HCT116 (cell line): ENCODE results near the gene ZFAND6. TPM values are rescaled to one million over a fixed set of nuclear protein-coding genes. Genes with fewer than 3 reads are reported as not detected.

Source experiments
- ATAC-seq: fragments of 200-7000 bp; cut with Tn5 transposase; 2 replicates; pipeline ENCODE4 v1.9.1; 2020; ENCODE audit warnings: mild to moderate bottlenecking, moderate library complexity
- BruUV-seq: library from RNA; stranded (reverse); fragments of 400-500 nt; replicated peaks from 2 replicates; lab custom pipeline; 2021; lab: Mats Ljungman, UMichigan
- CTCF ChIA-PET: fragments of 300-600 bp; sonication (Branson Sonifier 250); formaldehyde crosslinking; loops from one replicate; lab custom pipeline; 2021; ENCODE audit warnings: antibody characterized with exemption; lab: Charles Lee
- POLR2A ChIA-PET: fragments of 300-600, 350-600 bp; sonication (Branson Sonifier 250); formaldehyde crosslinking; loops from one replicate; lab custom pipeline; 2021; ENCODE audit warnings: antibody characterized with exemption; lab: Charles Lee
- RAD21 ChIA-PET, 2 experiments: fragments of 300-600 bp; sonication (Branson Sonifier 250); formaldehyde crosslinking; loops; one replicate each; lab custom pipeline; 2023; ENCODE audit warnings: low total read pairs in 2 of 2; ENCODE audit not compliant: uncharacterized antibody in 2 of 2, unreplicated experiment in 2 of 2, low non-redundant PET in 1 of 2; lab: Charles Lee
- DNase-seq: peaks from one replicate; pipeline ENCODE4 v3.0.0-alpha.2; 2010; ENCODE audit warnings: low read depth, low spot score
- H2AFZ ChIP-seq: fragments of 200-600 bp; shearing (Covaris generic), sonication (generic); 2 replicates; pipeline ENCODE4 v1.6.1; 2017; ENCODE audit warnings: low read depth, mixed run types, mixed read lengths, antibody characterized with exemption, low read length; ENCODE audit not compliant: poor library complexity, severe bottlenecking
- H3K27ac ChIP-seq: 2 replicates; pipeline ENCODE4 v1.5.1; 2012; ENCODE audit warnings: low read depth, low read length
- H3K27me3 ChIP-seq: fragments of 200-600 bp; sonication (generic); 2 replicates; pipeline ENCODE4 v1.6.1; 2016; ENCODE audit warnings: mixed run types, low read length, mixed read lengths; ENCODE audit not compliant: insufficient read depth
- H3K36me3 ChIP-seq, 2 experiments: fragments of 200-500 bp in 1 of 2; fragments of 200-600 bp in 1 of 2; sonication (Bioruptor generic) in 1 of 2; sonication (generic) in 1 of 2; 2 replicates each; pipeline versions ENCODE4 v1.5.1 to v1.6.1; 2014 to 2016; ENCODE audit warnings: low read length in 2 of 2, inconsistent platforms in 1 of 2, mixed read lengths in 1 of 2, mixed run types in 1 of 2; ENCODE audit not compliant: insufficient read depth in 2 of 2, control insufficient read depth in 1 of 2
- H3K4me1 ChIP-seq, 2 experiments: fragments of 200-600 bp in 1 of 2; sonication (generic) in 1 of 2; 2 replicates each; pipeline versions ENCODE4 v1.5.1 to v1.6.1; 2012 to 2017; ENCODE audit warnings: low read length in 2 of 2, inconsistent platforms in 1 of 2, mild to moderate bottlenecking in 1 of 2, mixed read lengths in 1 of 2, mixed run types in 1 of 2, moderate library complexity in 1 of 2; ENCODE audit not compliant: insufficient read depth in 2 of 2, control insufficient read depth in 1 of 2
- H3K4me2 ChIP-seq: fragments of 200-600 bp; sonication (generic); 2 replicates; pipeline ENCODE4 v1.6.1; 2017; ENCODE audit warnings: mixed run types, low read length, mixed read lengths
- H3K4me3 ChIP-seq, 2 experiments: fragments of 200-600 bp in 1 of 2; sonication (generic) in 1 of 2; replicated peaks in 1 of 2; 2 replicates each; pipeline ENCODE4 v1.5.1; 2011 to 2016; ENCODE audit warnings: low read length in 2 of 2, control low read depth in 1 of 2, low read depth in 1 of 2, mild to moderate bottlenecking in 1 of 2, mixed read lengths in 1 of 2, mixed run types in 1 of 2
- H3K79me2 ChIP-seq: fragments of 200-600 bp; sonication (generic); 2 replicates; pipeline ENCODE4 v1.6.1; 2017; ENCODE audit warnings: mild to moderate bottlenecking, mixed run types, low read length, moderate library complexity, mixed read lengths; ENCODE audit not compliant: insufficient read depth
- H3K9ac ChIP-seq: fragments of 200-600 bp; sonication (generic); 2 replicates; pipeline ENCODE4 v1.6.1; 2016; ENCODE audit warnings: low read length, mixed read lengths
- H3K9me2 ChIP-seq: fragments of 200-600 bp; sonication (generic), shearing (Covaris generic); 2 replicates; pipeline ENCODE4 v1.6.1; 2017; ENCODE audit warnings: mixed run types, mild to moderate bottlenecking, moderate library complexity; ENCODE audit not compliant: insufficient read depth
- H3K9me3 ChIP-seq, 2 experiments: fragments of 200-500 bp in 1 of 2; fragments of 200-600 bp in 1 of 2; sonication (Bioruptor generic) in 1 of 2; sonication (generic) in 1 of 2; 2 replicates each; pipeline ENCODE4 v1.6.1; 2014 to 2017; ENCODE audit warnings: low read length in 2 of 2, mixed read lengths in 2 of 2, inconsistent platforms in 1 of 2, low read depth in 1 of 2, mild to moderate bottlenecking in 1 of 2, mixed run types in 1 of 2, moderate library complexity in 1 of 2; ENCODE audit not compliant: control insufficient read depth in 1 of 2, insufficient read depth in 1 of 2
- H4K20me1 ChIP-seq: fragments of 200-600 bp; sonication (generic), shearing (Covaris generic); 2 replicates; pipeline ENCODE4 v1.6.1; 2017; ENCODE audit warnings: mixed run types, mild to moderate bottlenecking, moderate library complexity; ENCODE audit not compliant: insufficient read depth
- ATF3 ChIP-seq: IDR thresholded peaks from 2 replicates; pipeline ENCODE4 v1.6.1; 2012
- CBX3 ChIP-seq: IDR thresholded peaks from 2 replicates; pipeline ENCODE4 v1.6.1; 2012; ENCODE audit warnings: low read depth
- CTCF ChIP-seq, 3 experiments: fragments of 200-600 bp in 1 of 3; sonication (generic) in 1 of 3; IDR thresholded peaks in 2 of 3; conservative IDR thresholded peaks in 1 of 3; 2 replicates each; pipeline ENCODE4 v1.5.1; 2012 to 2017; ENCODE audit warnings: low read depth in 2 of 3, low read length in 2 of 3, antibody characterized with exemption in 1 of 3, borderline replicate concordance in 1 of 3, control low read depth in 1 of 3, mild to moderate bottlenecking in 1 of 3, mixed read lengths in 1 of 3, mixed run types in 1 of 3, moderate library complexity in 1 of 3; ENCODE audit not compliant: insufficient read depth in 1 of 3
- ELF1 ChIP-seq: IDR thresholded peaks from 2 replicates; pipeline ENCODE4 v1.6.1; 2012; ENCODE audit warnings: low read depth, borderline replicate concordance
- EZH2 ChIP-seq: fragments of 200-600 bp; sonication (generic); IDR thresholded peaks from 2 replicates; pipeline ENCODE4 v1.6.1; 2017; ENCODE audit warnings: antibody characterized with exemption, mixed run types
- EZH2phosphoT487 ChIP-seq: fragments of 200-600 bp; IDR thresholded peaks from 2 replicates; pipeline ENCODE4 v1.6.1; 2018; ENCODE audit warnings: antibody characterized with exemption, borderline replicate concordance
- FOSL1 ChIP-seq: IDR thresholded peaks from 2 replicates; pipeline ENCODE4 v1.6.1; 2012; ENCODE audit warnings: low read depth
- JUND ChIP-seq: IDR thresholded peaks from 2 replicates; pipeline ENCODE4 v1.6.1; 2012
- POLR2AphosphoS5 ChIP-seq: IDR thresholded peaks from 2 replicates; pipeline ENCODE4 v1.6.1; 2011; ENCODE audit warnings: mild to moderate bottlenecking, low read depth, low read length, moderate library complexity
- RAD21 ChIP-seq: IDR thresholded peaks from 2 replicates; pipeline ENCODE4 v1.6.1; 2012; ENCODE audit warnings: low read depth, mild to moderate bottlenecking
- REST ChIP-seq: IDR thresholded peaks from 2 replicates; pipeline ENCODE4 v1.6.1; 2012; ENCODE audit warnings: low read depth
- SIN3A ChIP-seq: IDR thresholded peaks from 2 replicates; pipeline ENCODE4 v1.6.1; 2012; ENCODE audit warnings: low read depth
- YY1 ChIP-seq: IDR thresholded peaks from 2 replicates; pipeline ENCODE4 v1.6.1; 2011; ENCODE audit warnings: low read length, low read depth, moderate library complexity, mild to moderate bottlenecking; ENCODE audit not compliant: insufficient replicate concordance; ENCODE audit errors: extremely low read depth
- intact Hi-C: fragments of 100-400 bp; cut with micrococcal nuclease; formaldehyde crosslinking; loops from 2 replicates; pipeline ENCODE4 v1.10.0; 2022
- total RNA-seq: library from RNA; stranded (reverse); gene quantifications from one replicate; pipeline ENCODE4 v1.2.1, GENCODE V29; 2021; ENCODE audit not compliant: unreplicated experiment

ZFAND6 gene
- total RNA-seq, 1 experiment from 2014 or later = 51.3 TPM

- H3K27ac ChIP-seq = no peak overlapping the region
- TF ChIP-seq CBX3 (no peak), EZH2phosphoT487 (no peak), POLR2AphosphoS5 (no peak), RAD21 (no peak), ATF3 (no peak), REST (no peak), YY1 (no peak), CTCF (IDR thresholded peaks at IDR 0.05 in 2 of 3, conservative IDR thresholded peaks at IDR 0.05 in 1 of 3; ENCODE audit: borderline replicate concordance in 1 of 3, insufficient read depth in 1 of 3, low read depth in 2 of 3, low read length in 2 of 3) (no peak), SIN3A (no peak), JUND (no peak), FOSL1 (no peak), ELF1 (no peak), EZH2 (no peak)
- TF ChIP-seq, all 23 proteins: peak for 0
- H2AFZ ChIP-seq = no peak overlapping the region
- intact Hi-C loops = no loop called here
- H3K79me2 ChIP-seq = no peaks in the 10 kb centered on the region
- H3K9me2 ChIP-seq = no peaks in the 10 kb centered on the region
- POLR2A ChIA-PET = no interaction called here
- ATAC-seq = no peak
- H3K9me3 ChIP-seq = no peaks in the 10 kb centered on the region
- no peaks in the 10 kb centered on the region for H4K20me1 ChIP-seq
- DNase-seq = no peak
- H3K4me1 ChIP-seq = no peaks in the 10 kb centered on the region
- RAD21 ChIA-PET = no interaction called here
- no peak overlapping the region for H3K4me3 ChIP-seq
- BruUV-seq = no TSS peak
- CTCF ChIA-PET = no interaction called here
- no peak overlapping the region for H3K9ac ChIP-seq
- H3K4me2 ChIP-seq = no peak overlapping the region
- no peaks in the 10 kb centered on the region for H3K27me3 ChIP-seq
- no peaks in the 10 kb centered on the region for H3K36me3 ChIP-seq
These were observed 32.7 kb upstream of the ZFAND6 start for GRCh38 chr15:80026754-80027153.
